SW 1271 (cell line): ENCODE measurements around the gene HOXC6.

ENCODE experiments used
- DNase-seq, 2 experiments: peaks; one replicate each; lab custom pipeline; 2025; lab: John Stamatoyannopoulos, UW

HOXC6 gene

GRCh38 chr12:54015018-54015931 lies 13.0 kb upstream of the HOXC6 start:
- DNase-seq = no peak

GRCh38 chr12:54016051-54016450 lies 12.2 kb upstream of the HOXC6 start:
- DNase-seq = no peak

DNA sequence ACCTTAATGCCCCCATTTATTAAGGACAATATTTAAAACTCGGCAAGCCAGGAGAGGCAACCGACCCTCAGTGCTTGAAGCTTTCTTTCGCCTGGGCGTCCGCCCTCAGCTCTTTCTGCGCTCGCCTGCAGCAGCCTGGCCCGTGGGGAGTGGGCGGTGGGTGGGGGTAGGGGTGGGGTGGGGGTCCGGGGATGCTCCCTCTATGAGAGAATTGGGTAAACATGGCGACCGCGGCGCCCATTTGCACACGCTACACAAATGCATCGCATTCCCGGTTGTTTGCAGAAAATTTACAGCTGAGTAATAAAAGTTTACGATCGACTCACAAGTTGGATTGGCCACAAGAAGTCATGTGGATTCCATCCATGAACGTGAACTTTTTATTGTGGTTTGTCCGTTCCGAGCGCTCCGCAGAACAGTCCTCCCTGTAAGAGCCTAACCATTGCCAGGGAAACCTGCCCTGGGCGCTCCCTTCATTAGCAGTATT lies 11.7 kb upstream of the HOXC6 start:
- DNase-seq = peak; percentile 43 to 80

- DNase-seq = peak in 1 of 2 experiments; percentile 86
Observed at GRCh38 chr12:54017027-54017788, 11.0 kb upstream of the HOXC6 start.

DNA sequence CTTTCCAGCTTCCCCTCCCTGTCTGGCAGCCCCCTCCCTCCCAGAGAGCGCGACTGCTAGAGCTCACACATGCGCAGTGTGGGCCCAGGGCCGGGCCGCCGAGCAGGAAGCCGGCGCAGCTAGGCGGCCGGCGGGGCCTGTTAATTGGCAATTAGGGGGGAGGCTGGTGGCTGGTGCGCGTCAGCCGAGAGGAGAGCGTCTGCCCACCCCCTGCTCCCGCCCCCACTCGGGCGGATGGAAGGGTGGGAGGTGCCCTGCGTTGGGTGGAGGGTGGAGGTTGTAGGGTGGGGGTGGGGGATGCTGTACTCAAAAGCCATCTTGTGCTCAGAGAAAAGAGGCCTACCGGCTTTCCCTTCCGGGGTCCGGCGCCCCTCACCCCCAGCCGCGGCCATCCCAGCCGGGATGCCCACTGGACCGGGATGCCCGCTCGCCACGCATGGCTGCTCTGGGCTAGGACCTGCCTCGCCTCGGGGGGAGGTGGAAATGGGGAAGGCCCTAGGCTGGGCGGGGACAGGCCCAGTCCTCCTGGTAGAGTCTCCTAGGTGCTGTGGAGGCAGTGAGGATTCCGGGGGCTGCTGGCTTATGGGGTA lies 10.3 kb upstream of the HOXC6 start:
- DNase-seq = peak; percentile 93 to 94

- DNase-seq = peak; percentile 48 to 72
Observed at GRCh38 chr12:54018468-54018984, 9.7 kb upstream of the HOXC6 start.

DNA sequence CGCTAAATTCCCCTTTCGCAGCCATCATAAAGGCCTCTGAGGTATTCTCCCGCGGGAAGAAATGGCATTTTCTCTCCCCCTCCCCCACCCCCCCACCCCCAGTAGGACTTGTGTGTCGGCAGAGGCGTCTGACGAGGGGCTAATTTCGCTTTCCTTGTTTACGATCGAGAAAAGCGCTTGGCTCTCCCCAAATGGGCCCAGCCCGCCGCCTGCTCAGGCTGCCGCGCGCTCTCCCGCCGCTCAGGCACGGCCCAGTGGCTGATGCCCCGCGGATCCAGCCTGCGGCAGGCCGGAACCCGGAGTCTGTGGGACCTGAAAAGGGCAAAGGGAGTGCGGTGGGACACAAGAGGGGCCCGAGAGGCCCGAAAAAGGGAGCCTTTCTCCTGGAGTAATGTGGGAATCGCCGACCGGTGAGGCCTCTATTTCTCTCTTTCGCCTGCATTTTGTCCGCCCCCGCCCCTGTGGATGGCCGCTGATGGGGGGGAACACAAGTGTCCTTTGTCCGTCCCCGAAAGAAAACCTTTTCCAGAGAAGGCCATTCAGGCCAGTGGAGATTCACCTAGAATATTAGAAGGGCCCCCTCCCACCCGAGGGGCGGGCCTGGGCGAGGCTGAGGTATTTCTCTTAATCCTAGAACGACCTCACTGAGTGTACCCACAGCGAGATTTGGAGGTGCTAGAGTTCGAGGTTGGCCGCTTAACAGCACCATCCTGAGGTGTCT lies 9.0 kb upstream of the HOXC6 start:
- DNase-seq = peak in 1 of 2 experiments; percentile 48

GRCh38 chr12:54019924-54020590 lies 8.2 kb upstream of the HOXC6 start:
- peak in 1 of 2 experiments; percentile 48 for DNase-seq

- no peak for DNase-seq
Observed at GRCh38 chr12:54020591-54021405, 7.4 kb upstream of the HOXC6 start.

DNA sequence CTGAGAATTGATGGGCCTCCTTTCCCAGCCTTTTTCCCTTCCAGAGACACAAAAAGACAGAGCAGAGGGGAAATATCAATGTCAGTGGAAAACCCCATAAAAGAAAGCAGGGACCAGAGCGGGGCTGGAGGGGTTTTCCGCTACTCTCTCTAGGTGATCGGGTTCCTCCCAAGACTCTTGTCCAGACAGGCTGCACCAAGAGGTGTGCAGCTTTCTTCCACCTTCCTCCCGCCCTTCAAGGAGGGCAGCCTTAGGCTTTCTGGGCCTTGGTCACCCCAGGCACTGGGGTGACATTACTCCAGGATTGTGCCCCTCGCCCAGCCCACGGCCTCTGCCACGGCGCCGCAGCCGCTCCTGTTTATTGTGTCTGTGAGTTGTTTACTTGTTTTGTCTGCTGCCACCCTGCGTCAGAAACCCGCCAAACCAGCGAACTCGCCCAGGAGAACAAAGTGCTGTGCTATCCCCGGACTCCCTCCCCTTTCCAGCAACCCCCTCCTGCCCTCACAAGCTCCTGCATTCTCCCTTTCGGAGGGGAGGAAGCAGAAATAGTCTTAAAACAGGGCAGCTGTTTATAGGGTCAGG lies 6.7 kb upstream of the HOXC6 start:
- DNase-seq = peak in 1 of 2 experiments; percentile 37

GRCh38 chr12:54022960-54023884 lies 5.0 kb upstream of the HOXC6 start:
- no peak for DNase-seq

GRCh38 chr12:54024127-54024526 lies 4.1 kb upstream of the HOXC6 start:
- DNase-seq = no peak

DNA sequence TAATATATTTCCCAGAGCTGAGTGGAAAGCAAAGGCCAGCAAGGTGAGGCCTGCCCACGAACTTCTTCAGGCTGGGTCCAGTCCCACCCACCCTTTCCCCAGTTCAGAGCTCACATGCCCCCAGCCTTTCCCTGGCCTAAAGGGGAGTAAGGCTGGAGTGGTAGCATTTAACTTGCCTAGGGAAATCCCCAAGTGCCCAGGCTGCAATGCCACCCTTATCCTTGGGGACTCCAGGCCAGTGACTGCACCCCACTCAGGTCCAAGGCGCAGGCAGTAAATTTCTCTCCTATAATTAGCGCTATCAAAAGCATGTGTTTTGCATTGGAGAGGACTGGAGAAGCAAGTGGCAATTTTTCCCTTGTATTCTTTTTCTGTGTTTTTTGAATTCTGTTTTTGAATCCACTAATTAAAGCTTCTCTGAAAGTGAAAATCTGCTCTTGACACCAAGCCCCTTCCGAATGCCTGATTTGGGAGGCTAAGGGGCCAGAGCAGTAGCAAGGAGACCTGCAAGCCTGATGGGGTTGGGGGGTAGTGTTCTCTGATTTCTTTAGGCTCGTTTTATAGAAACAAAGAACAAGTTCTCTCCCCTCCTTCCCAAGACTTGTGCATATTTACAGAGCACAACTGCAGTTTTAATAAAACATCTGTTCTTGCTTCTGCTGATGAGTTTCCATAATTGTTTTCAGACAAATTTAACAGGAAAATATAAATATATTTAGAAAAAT lies 3.5 kb upstream of the HOXC6 start:
- DNase-seq = no peak

GRCh38 chr12:54025499-54026405 lies 2.5 kb upstream of the HOXC6 start:
- DNase-seq = no peak

DNA sequence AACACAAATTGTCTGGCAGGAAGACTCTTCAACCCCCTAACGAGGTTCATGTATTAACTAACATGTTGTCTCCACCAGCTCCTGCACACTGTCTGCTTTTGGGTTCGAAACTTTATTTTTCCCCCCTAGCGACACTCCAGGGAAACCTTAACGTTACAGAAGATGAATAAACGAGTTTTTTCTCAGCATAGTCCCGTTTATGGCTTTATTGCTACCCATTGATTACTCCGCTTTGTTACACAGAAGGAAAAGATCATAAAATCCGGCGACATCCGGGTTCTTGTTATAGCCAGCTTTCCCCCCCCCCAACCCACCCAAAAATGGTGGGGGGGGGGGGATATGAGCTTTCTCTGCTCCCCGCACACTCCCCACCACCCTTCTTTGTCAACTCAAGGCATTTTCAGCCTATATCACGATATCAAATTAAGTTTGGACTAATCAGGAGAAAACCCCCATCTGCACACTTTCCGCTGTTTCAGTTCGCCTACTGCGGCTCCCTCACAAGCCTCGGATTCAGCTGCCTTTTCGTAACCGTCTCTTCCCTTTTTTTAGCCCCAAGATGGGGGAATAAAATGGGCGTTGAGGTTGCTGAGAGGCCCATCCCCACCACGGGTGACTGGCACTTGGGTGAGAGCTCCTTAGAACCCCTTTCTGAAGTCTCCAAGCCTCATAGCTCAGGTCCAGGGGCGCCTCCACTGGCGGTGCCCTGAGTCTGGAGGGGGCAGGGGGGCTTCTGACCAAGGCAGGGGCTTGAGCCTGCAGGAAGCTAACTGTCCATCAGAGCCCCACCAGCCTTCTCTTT lies 1.4 kb upstream of the HOXC6 start:
- DNase-seq = no peak

DNA sequence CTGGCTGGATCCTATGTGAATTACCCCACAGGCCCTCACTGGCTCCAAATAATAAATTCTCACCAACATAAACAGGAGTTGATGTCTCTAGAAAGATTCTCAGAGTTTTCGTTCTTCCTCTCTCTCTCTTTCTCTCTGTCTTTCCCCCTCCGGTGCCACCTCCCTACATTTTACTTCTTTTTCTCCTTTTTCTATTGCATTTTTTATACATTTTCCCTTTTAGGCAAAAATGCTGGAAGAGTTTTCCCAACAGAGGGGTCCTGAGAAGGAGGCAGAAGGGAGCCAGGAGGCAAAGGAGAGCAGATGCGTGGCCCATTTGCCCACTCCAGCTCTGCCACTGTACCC lies 826 bp upstream of the HOXC6 start:
- DNase-seq = no peak
